Measurements from ENCODE around the gene COL5A3. TPM values are rescaled to one million over a fixed set of nuclear protein-coding genes. Genes with fewer than 3 reads are reported as not detected.
A peak's percentile ranks its signal among the peaks of the same experiment; 100 is the strongest.

The COL5A3 gene
- total RNA-seq, 1 donor from 2014 or later: 1.2 TPM

- no peak for DNase-seq
Observed at GRCh38 chr19:10010939-10011338, 635 bp upstream of the COL5A3 start.

- DNase-seq: no peak
Observed at GRCh38 chr19:10009714-10010224, 535 bp downstream of the COL5A3 start.

- DNase-seq: no peak
Observed at GRCh38 chr19:10008184-10008765, 2.0 kb downstream of the COL5A3 start.

- DNase-seq: no peak
Observed at GRCh38 chr19:10007371-10008183, 2.7 kb downstream of the COL5A3 start.

- no peak for DNase-seq
Observed at GRCh38 chr19:10006752-10007323, 3.5 kb downstream of the COL5A3 start.

- no peak for DNase-seq
Observed at GRCh38 chr19:10006335-10006708, 4.0 kb downstream of the COL5A3 start.

GRCh38 chr19:10005632-10006334, 4.5 kb downstream of the COL5A3 start:
- no peak for DNase-seq

- DNase-seq: no peak
Observed at GRCh38 chr19:10004617-10005016, 5.7 kb downstream of the COL5A3 start.

GRCh38 chr19:10003271-10003670, 7.0 kb downstream of the COL5A3 start:
- no peak for DNase-seq

- no peak for DNase-seq
Observed at GRCh38 chr19:10001899-10002298, 8.4 kb downstream of the COL5A3 start.

- no peak for DNase-seq
Observed at GRCh38 chr19:10000171-10000826, 10.0 kb downstream of the COL5A3 start.

- DNase-seq: no peak
Observed at GRCh38 chr19:9996541-9996940, 13.8 kb downstream of the COL5A3 start.

- DNase-seq: no peak
Observed at GRCh38 chr19:9995999-9996398, 14.3 kb downstream of the COL5A3 start.

- DNase-seq: no peak
Observed at GRCh38 chr19:9995084-9995483, 15.2 kb downstream of the COL5A3 start.

- DNase-seq: no peak
Observed at GRCh38 chr19:9991425-9992191, 18.7 kb downstream of the COL5A3 start.

- no peak for DNase-seq
Observed at GRCh38 chr19:9989504-9989903, 20.8 kb downstream of the COL5A3 start.

GRCh38 chr19:9986787-9987281, 23.5 kb downstream of the COL5A3 start:
- DNase-seq: peak; percentile 22

GRCh38 chr19:9981406-9982260, 28.7 kb downstream of the COL5A3 start:
- DNase-seq: no peak

GRCh38 chr19:9972103-9972502, 38.2 kb downstream of the COL5A3 start:
- no peak for DNase-seq

- no peak for DNase-seq
Observed at GRCh38 chr19:9971166-9971897, 39.0 kb downstream of the COL5A3 start.
